ENCODE results near the gene NELFA. TPM values are rescaled to one million over a fixed set of nuclear protein-coding genes. Genes with fewer than 3 reads are reported as not detected.
A peak's percentile ranks its signal among the peaks of the same experiment; 100 is the strongest.

The NELFA gene
- total and polyA plus RNA-seq, 2 of the 4 experiments (the other 2 are of a cell fraction): 4.3 to 21.9 TPM

DNA sequence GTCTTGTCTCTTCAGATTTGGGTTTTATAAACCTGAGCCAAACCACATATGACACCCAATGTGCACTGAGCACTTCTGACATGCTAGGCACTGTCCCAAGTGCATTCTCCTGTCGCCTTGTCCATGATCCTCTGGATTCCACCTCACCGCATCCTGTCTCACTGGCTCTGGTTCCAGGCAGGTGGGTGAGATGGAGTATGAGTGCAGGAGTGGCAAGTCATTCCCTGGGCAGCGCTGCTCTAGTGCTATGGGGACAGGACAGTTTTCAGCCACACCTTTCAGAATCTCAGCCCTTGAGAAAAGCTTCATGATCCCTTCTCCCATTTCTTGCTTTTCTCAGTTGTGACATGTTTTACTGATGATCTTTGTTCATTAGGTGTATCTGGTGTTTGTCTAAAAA, 71.2 kb downstream of the NELFA start:
- Histone ChIP-seq H3K79me1 (ENCODE audit: low read depth in 1 of 2, low read length in 2 of 2) (peaks cover 26 to 63% of the 10 kb centered on the region in 2 experiments), H3K56ac (ENCODE audit: extremely low read depth, insufficient read depth, low read length) (no peak overlapping the region), H3K27me3 (ENCODE audit: control insufficient read depth, insufficient read depth, low read length) (no peaks in the 10 kb centered on the region), H3K14ac (replicated peaks; ENCODE audit: low read depth, low read length) (no peak overlapping the region), H3K4me3 (ENCODE audit: insufficient read depth, low read depth, low read length) (no peak overlapping the region), H3K9me1 (ENCODE audit: insufficient read depth, low read length) (peaks cover 16% of the 10 kb centered on the region), H4K5ac (ENCODE audit: low read depth, low read length) (no peak overlapping the region), H3K27ac (ENCODE audit: insufficient read depth, low read length) (no peak overlapping the region), H3K18ac (ENCODE audit: low read depth, low read length) (no peak overlapping the region), H3K9me3 (ENCODE audit: control insufficient read depth, insufficient read depth, low read length) (no peaks in the 10 kb centered on the region), H2BK120ac (ENCODE audit: low read depth, low read length) (no peak overlapping the region), H3K4ac (ENCODE audit: low read depth, low read length) (peak overlapping the region; percentile 62; the same call in 1 of the 2 replicates), H2BK5ac (ENCODE audit: low read depth, low read length, poor library complexity, severe bottlenecking) (no peak overlapping the region), H4K91ac (ENCODE audit: insufficient read depth, low read depth, low read length) (no peak overlapping the region), H2AK5ac (ENCODE audit: low read depth, low read length) (0 out of 2 replicates have a peak overlapping the region, but pooled peaks have one; percentile 45), H2AK9ac (replicated peaks; ENCODE audit: low read depth, low read length, poor library complexity) (peak overlapping the region; percentile 89), H3K4me2 (ENCODE audit: low read depth, low read length) (no peak overlapping the region), H4K8ac (ENCODE audit: low read depth in 2 of 2, low read length in 2 of 2) (peak overlapping the region in 1 of 2 experiments; percentile 40; a peak in 1 of 4 replicates), H3K23ac (ENCODE audit: low read depth, low read length) (peak overlapping the region; percentile 74; the same call in 1 of the 2 replicates), H3K4me1 (ENCODE audit: control insufficient read depth, insufficient read depth, low read length) (peaks cover 19% of the 10 kb centered on the region), H3K36me3 (ENCODE audit: control insufficient read depth, insufficient read depth, low read length) (peaks cover 20% of the 10 kb centered on the region), H2BK15ac (ENCODE audit: low read depth, low read length) (no peak overlapping the region), H3K9ac (ENCODE audit: low read depth, low read length) (no peak overlapping the region), H4K20me1 (ENCODE audit: insufficient read depth, low read length) (peaks cover 24% of the 10 kb centered on the region), H2AFZ (replicated peaks; ENCODE audit: low read length, poor library complexity) (peak overlapping the region; percentile 55), H2BK20ac (ENCODE audit: low read depth, low read length) (no peak overlapping the region)
- dilution Hi-C loops (cut with HindIII; ENCODE audit: low sequenced_read_pairs, unreplicated experiment): no loop called here
- no TSS peak for BruUV-seq (replicated peaks)
- CTCF ChIA-PET: no interaction called here
- DNase-seq (no peak), ATAC-seq (ENCODE audit: low read depth) (no peak)
- intact Hi-C loops (cut with micrococcal nuclease): no loop called here
- no CpG with 5 or more reads among the region's 3 CpGs for WGBS, 2 experiments (ENCODE audit: extremely low coverage in 2 of 2, insufficient read length in 1 of 2)
- in situ Hi-C loops (cut with MboI; ENCODE audit: low sequenced_read_pairs): no loop called here
- POLR2A ChIA-PET (ENCODE audit: unreplicated experiment): no interaction called here
- TF ChIP-seq, protein P1, sequence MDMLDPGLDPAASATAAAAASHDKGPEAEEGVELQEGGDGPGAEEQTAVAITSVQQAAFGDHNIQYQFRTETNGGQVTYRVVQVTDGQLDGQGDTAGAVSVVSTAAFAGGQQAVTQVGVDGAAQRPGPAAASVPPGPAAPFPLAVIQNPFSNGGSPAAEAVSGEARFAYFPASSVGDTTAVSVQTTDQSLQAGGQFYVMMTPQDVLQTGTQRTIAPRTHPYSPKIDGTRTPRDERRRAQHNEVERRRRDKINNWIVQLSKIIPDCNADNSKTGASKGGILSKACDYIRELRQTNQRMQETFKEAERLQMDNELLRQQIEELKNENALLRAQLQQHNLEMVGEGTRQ (IDR thresholded peaks at IDR 0.05; ENCODE audit: low read depth, low read length): no peak
- TF ChIP-seq CHD1 (IDR thresholded peaks at IDR 0.05; ENCODE audit: low read depth, low read length) (no peak), SMC3 (IDR thresholded peaks at IDR 0.05; ENCODE audit: low read depth, low read length) (no peak), MXI1 (IDR thresholded peaks at IDR 0.05; ENCODE audit: borderline replicate concordance, low read depth, low read length) (no peak), RCOR1 (IDR thresholded peaks at IDR 0.05; ENCODE audit: insufficient replicate concordance, low read length) (no peak), FOS (IDR thresholded peaks at IDR 0.05; ENCODE audit: low read depth, low read length) (no peak), MAFK (IDR thresholded peaks at IDR 0.05; ENCODE audit: low read depth, low read length) (no peak), RAD21 (IDR thresholded peaks at IDR 0.05; ENCODE audit: low read length) (no peak), CEBPB (IDR thresholded peaks at IDR 0.05; ENCODE audit: low read depth, low read length) (no peak), BHLHE40 (IDR thresholded peaks at IDR 0.05; ENCODE audit: low read depth, low read length) (no peak), MAZ (IDR thresholded peaks at IDR 0.05; ENCODE audit: borderline replicate concordance, low read depth, low read length) (no peak), NFE2L2 (IDR thresholded peaks at IDR 0.05; ENCODE audit: low read depth, low read length) (no peak), POLR2A (IDR thresholded peaks at IDR 0.05; ENCODE audit: low read depth, low read length) (no peak), RFX5 (IDR thresholded peaks at IDR 0.05; ENCODE audit: low read depth, low read length) (no peak)
- TF ChIP-seq, protein P2, sequence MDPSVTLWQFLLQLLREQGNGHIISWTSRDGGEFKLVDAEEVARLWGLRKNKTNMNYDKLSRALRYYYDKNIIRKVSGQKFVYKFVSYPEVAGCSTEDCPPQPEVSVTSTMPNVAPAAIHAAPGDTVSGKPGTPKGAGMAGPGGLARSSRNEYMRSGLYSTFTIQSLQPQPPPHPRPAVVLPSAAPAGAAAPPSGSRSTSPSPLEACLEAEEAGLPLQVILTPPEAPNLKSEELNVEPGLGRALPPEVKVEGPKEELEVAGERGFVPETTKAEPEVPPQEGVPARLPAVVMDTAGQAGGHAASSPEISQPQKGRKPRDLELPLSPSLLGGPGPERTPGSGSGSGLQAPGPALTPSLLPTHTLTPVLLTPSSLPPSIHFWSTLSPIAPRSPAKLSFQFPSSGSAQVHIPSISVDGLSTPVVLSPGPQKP (IDR thresholded peaks at IDR 0.05; ENCODE audit: borderline replicate concordance, low read depth, low read length): no peak
- TF ChIP-seq, protein P3, sequence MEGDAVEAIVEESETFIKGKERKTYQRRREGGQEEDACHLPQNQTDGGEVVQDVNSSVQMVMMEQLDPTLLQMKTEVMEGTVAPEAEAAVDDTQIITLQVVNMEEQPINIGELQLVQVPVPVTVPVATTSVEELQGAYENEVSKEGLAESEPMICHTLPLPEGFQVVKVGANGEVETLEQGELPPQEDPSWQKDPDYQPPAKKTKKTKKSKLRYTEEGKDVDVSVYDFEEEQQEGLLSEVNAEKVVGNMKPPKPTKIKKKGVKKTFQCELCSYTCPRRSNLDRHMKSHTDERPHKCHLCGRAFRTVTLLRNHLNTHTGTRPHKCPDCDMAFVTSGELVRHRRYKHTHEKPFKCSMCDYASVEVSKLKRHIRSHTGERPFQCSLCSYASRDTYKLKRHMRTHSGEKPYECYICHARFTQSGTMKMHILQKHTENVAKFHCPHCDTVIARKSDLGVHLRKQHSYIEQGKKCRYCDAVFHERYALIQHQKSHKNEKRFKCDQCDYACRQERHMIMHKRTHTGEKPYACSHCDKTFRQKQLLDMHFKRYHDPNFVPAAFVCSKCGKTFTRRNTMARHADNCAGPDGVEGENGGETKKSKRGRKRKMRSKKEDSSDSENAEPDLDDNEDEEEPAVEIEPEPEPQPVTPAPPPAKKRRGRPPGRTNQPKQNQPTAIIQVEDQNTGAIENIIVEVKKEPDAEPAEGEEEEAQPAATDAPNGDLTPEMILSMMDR (conservative IDR thresholded peaks at IDR 0.05; ENCODE audit: low read depth, low read length): no peak
